DOHH2 (cell line): ENCODE results near the gene RASSF4.

Experiments used
- H3F3A ChIP-seq: fragments of 200-600 bp; sonication (generic), shearing (Covaris generic); 2 replicates; pipeline ENCODE4 v1.6.0; 2016; ENCODE audit warnings: antibody characterized with exemption, mild to moderate bottlenecking; ENCODE audit not compliant: control insufficient read depth, insufficient read depth
- H3K27ac ChIP-seq: fragments of 200-600 bp; sonication (generic); 2 replicates; pipeline ENCODE4 v1.5.1; 2014; ENCODE audit warnings: low read depth, mild to moderate bottlenecking, low read length, moderate library complexity
- H3K27me3 ChIP-seq: fragments of 200-600 bp; sonication (generic); 2 replicates; pipeline ENCODE4 v1.6.1; 2014; ENCODE audit warnings: mild to moderate bottlenecking, low read length, mixed read lengths; ENCODE audit not compliant: control insufficient read depth
- H3K36me3 ChIP-seq: fragments of 200-600 bp; sonication (generic); 2 replicates; pipeline ENCODE4 v1.6.1; 2014; ENCODE audit warnings: mild to moderate bottlenecking, low read length, moderate library complexity, mixed read lengths; ENCODE audit not compliant: control insufficient read depth
- H3K4me1 ChIP-seq: fragments of 200-600 bp; sonication (generic); 2 replicates; pipeline ENCODE4 v1.6.1; 2014; ENCODE audit warnings: mild to moderate bottlenecking, low read length, mixed read lengths; ENCODE audit not compliant: control insufficient read depth
- H3K4me2 ChIP-seq: fragments of 200-600 bp; sonication (generic); 2 replicates; pipeline ENCODE4 v1.6.0; 2014; ENCODE audit warnings: mild to moderate bottlenecking, low read length, moderate library complexity
- H3K4me3 ChIP-seq: fragments of 200-600 bp; sonication (generic); 2 replicates; pipeline ENCODE4 v1.5.1; 2014; ENCODE audit warnings: mild to moderate bottlenecking, low read length, mixed read lengths
- H3K79me2 ChIP-seq: fragments of 200-600 bp; sonication (generic); 2 replicates; pipeline ENCODE4 v1.6.1; 2014; ENCODE audit warnings: mild to moderate bottlenecking, low read length, mixed read lengths; ENCODE audit not compliant: control insufficient read depth
- H3K9me2 ChIP-seq: fragments of 200-600 bp; sonication (generic); replicated peaks from 2 replicates; pipeline ENCODE4 v1.6.1; 2014; ENCODE audit warnings: mild to moderate bottlenecking, low read length, mixed read lengths; ENCODE audit not compliant: control insufficient read depth
- H3K9me3 ChIP-seq: fragments of 200-600 bp; sonication (generic); 2 replicates; pipeline ENCODE4 v1.6.1; 2014; ENCODE audit warnings: antibody characterized with exemption, low read length, mixed read lengths; ENCODE audit not compliant: control insufficient read depth, insufficient read depth
- H4K20me1 ChIP-seq: fragments of 200-600 bp; sonication (generic); 2 replicates; pipeline ENCODE4 v1.6.0; 2014; ENCODE audit warnings: low read depth, mild to moderate bottlenecking, antibody characterized with exemption, low read length, moderate library complexity; ENCODE audit not compliant: control insufficient read depth, insufficient read depth
- CTCF ChIP-seq: fragments of 200-600 bp; sonication (generic); IDR thresholded peaks from one replicate; pipeline ENCODE4 v1.5.1; 2014; ENCODE audit warnings: antibody characterized with exemption, mild to moderate bottlenecking, low read depth, low read length; ENCODE audit not compliant: poor library complexity, severe bottlenecking
- EZH2phosphoT487 ChIP-seq: fragments of 200-600 bp; sonication (generic); IDR thresholded peaks from 2 replicates; pipeline ENCODE4 v1.6.1; 2017; ENCODE audit warnings: borderline replicate concordance, mild to moderate bottlenecking, antibody characterized with exemption, low read length, moderate library complexity, mixed read lengths

Gene RASSF4

GRCh38 chr10:44967616-44968015 is 8.0 kb downstream of the RASSF4 start:
- Histone ChIP-seq H3K4me2 (no peak overlapping the region), H3K27me3 (no peaks in the 10 kb centered on the region), H3F3A (no peaks in the 10 kb centered on the region), H4K20me1 (no peaks in the 10 kb centered on the region), H3K9me2 (no peaks in the 10 kb centered on the region), H3K4me3 (no peak overlapping the region), H3K9me3 (no peaks in the 10 kb centered on the region), H3K27ac (no peak overlapping the region), H3K79me2 (no peaks in the 10 kb centered on the region), H3K36me3 (no peaks in the 10 kb centered on the region), H3K4me1 (peaks cover 59% of the 10 kb centered on the region)
- TF ChIP-seq EZH2phosphoT487 (no peak), CTCF (no peak)

GRCh38 chr10:44968091-44968490 is 8.5 kb downstream of the RASSF4 start:
- Histone ChIP-seq H3K4me2 (no peak overlapping the region), H3K27ac (no peak overlapping the region)

GRCh38 chr10:44968500-44969400 is 9.1 kb downstream of the RASSF4 start:
- Histone ChIP-seq H3K9me2 (no peaks in the 10 kb centered on the region), H4K20me1 (no peaks in the 10 kb centered on the region), H3K9me3 (no peaks in the 10 kb centered on the region), H3K4me3 (no peak overlapping the region), H3K27ac (no peak overlapping the region), H3K4me2 (no peak overlapping the region), H3K27me3 (no peaks in the 10 kb centered on the region), H3K79me2 (no peaks in the 10 kb centered on the region), H3K36me3 (no peaks in the 10 kb centered on the region), H3F3A (no peaks in the 10 kb centered on the region), H3K4me1 (peaks cover 58% of the 10 kb centered on the region)
- no peak for TF ChIP-seq CTCF
- no peak for TF ChIP-seq EZH2phosphoT487

More at GRCh38 chr10:44968091-44968490, 8.5 kb downstream of the RASSF4 start:
- Histone ChIP-seq H3K9me3 (no peaks in the 10 kb centered on the region), H3K9me2 (no peaks in the 10 kb centered on the region), H3K27me3 (no peaks in the 10 kb centered on the region), H3K4me1 (peaks cover 58% of the 10 kb centered on the region), H3K79me2 (no peaks in the 10 kb centered on the region), H3F3A (no peaks in the 10 kb centered on the region), H3K36me3 (no peaks in the 10 kb centered on the region), H3K4me3 (no peak overlapping the region), H4K20me1 (no peaks in the 10 kb centered on the region)
- TF ChIP-seq EZH2phosphoT487 (no peak), CTCF (no peak)
